ENCODE results near the gene BID. TPM values are rescaled to one million over a fixed set of nuclear protein-coding genes. Genes with fewer than 3 reads are reported as not detected.

BID gene
- total and polyA plus RNA-seq, 2 of the 4 experiments (the other 2 are of a cell fraction) = 69.5 to 240 TPM

GRCh38 chr22:17777717-17778044 lies 3.4 kb upstream of the BID start:
- Histone ChIP-seq H2AFZ (replicated peaks; ENCODE audit: low read length, poor library complexity) (no peak overlapping the region), H2BK20ac (ENCODE audit: low read depth, low read length) (no peak overlapping the region), H3K9me3 (ENCODE audit: control insufficient read depth, insufficient read depth, low read length) (no peaks in the 10 kb centered on the region), H4K8ac (ENCODE audit: low read depth in 2 of 2, low read length in 2 of 2) (no peak overlapping the region), H3K4me3 (ENCODE audit: insufficient read depth, low read depth, low read length) (no peak overlapping the region), H3K9ac (ENCODE audit: low read depth, low read length) (no peak overlapping the region), H3K27ac (ENCODE audit: insufficient read depth, low read length) (no peak overlapping the region), H2AK5ac (ENCODE audit: low read depth, low read length) (no peak overlapping the region), H2BK15ac (ENCODE audit: low read depth, low read length) (no peak overlapping the region), H3K36me3 (ENCODE audit: control insufficient read depth, insufficient read depth, low read length) (no peaks in the 10 kb centered on the region), H4K5ac (ENCODE audit: low read depth, low read length) (no peak overlapping the region), H3K23ac (ENCODE audit: low read depth, low read length) (no peak overlapping the region), H3K4ac (ENCODE audit: low read depth, low read length) (no peak overlapping the region), H3K4me2 (ENCODE audit: low read depth, low read length) (no peak overlapping the region), H3K27me3 (ENCODE audit: control insufficient read depth, insufficient read depth, low read length) (no peaks in the 10 kb centered on the region), H2BK5ac (ENCODE audit: low read depth, low read length, poor library complexity, severe bottlenecking) (no peak overlapping the region), H3K79me1 (ENCODE audit: low read depth in 1 of 2, low read length in 2 of 2) (peaks cover 3 to 12% of the 10 kb centered on the region in 2 experiments; a peak in 2 of 4 replicates), H2BK120ac (ENCODE audit: low read depth, low read length) (no peak overlapping the region), H3K4me1 (ENCODE audit: control insufficient read depth, insufficient read depth, low read length) (peaks cover 19% of the 10 kb centered on the region), H3K14ac (replicated peaks; ENCODE audit: low read depth, low read length) (no peak overlapping the region), H3K9me1 (ENCODE audit: insufficient read depth, low read length) (peaks cover 9% of the 10 kb centered on the region; the same call in 1 of the 2 replicates), H3K18ac (ENCODE audit: low read depth, low read length) (no peak overlapping the region), H4K91ac (ENCODE audit: insufficient read depth, low read depth, low read length) (no peak overlapping the region), H4K20me1 (ENCODE audit: insufficient read depth, low read length) (peaks cover 11% of the 10 kb centered on the region), H3K56ac (ENCODE audit: extremely low read depth, insufficient read depth, low read length) (no peak overlapping the region), H2AK9ac (replicated peaks; ENCODE audit: low read depth, low read length, poor library complexity) (no peak overlapping the region)
- WGBS, 2 experiments (ENCODE audit: extremely low coverage in 2 of 2, insufficient read length in 1 of 2) = 60% methylated on average over 1 of the region's 6 CpGs; no CpG with 5 or more reads in 1 of the 2 experiments
- in situ Hi-C loops (cut with MboI; ENCODE audit: low sequenced_read_pairs) (no loop called here), intact Hi-C loops (cut with micrococcal nuclease) (no loop called here), dilution Hi-C loops (cut with HindIII; ENCODE audit: low sequenced_read_pairs, unreplicated experiment) (no loop called here)
- CTCF ChIA-PET = interaction anchor here (1.0 kb wide), 1 partner anchor 220 kb away, joined by 3 read pairs; no protein-coding TSS in a partner anchor
- POLR2A ChIA-PET (ENCODE audit: unreplicated experiment) = no interaction called here
- DNase-seq (no peak), ATAC-seq (ENCODE audit: low read depth) (no peak)
- TF ChIP-seq BHLHE40 (IDR thresholded peaks at IDR 0.05; ENCODE audit: low read depth, low read length) (no peak), RFX5 (IDR thresholded peaks at IDR 0.05; ENCODE audit: low read depth, low read length) (no peak), SMC3 (IDR thresholded peaks at IDR 0.05; ENCODE audit: low read depth, low read length) (no peak), FOS (IDR thresholded peaks at IDR 0.05; ENCODE audit: low read depth, low read length) (no peak), RCOR1 (IDR thresholded peaks at IDR 0.05; ENCODE audit: insufficient replicate concordance, low read length) (no peak), CTCF (conservative IDR thresholded peaks at IDR 0.05; ENCODE audit: low read depth, low read length) (no peak), MAZ (IDR thresholded peaks at IDR 0.05; ENCODE audit: borderline replicate concordance, low read depth, low read length) (no peak), RAD21 (IDR thresholded peaks at IDR 0.05; ENCODE audit: low read length) (no peak), CEBPB (IDR thresholded peaks at IDR 0.05; ENCODE audit: low read depth, low read length) (no peak), CHD1 (IDR thresholded peaks at IDR 0.05; ENCODE audit: low read depth, low read length) (no peak), POLR2A (IDR thresholded peaks at IDR 0.05; ENCODE audit: low read depth, low read length) (no peak), MAFK (IDR thresholded peaks at IDR 0.05; ENCODE audit: low read depth, low read length) (no peak), NFE2L2 (IDR thresholded peaks at IDR 0.05; ENCODE audit: low read depth, low read length) (no peak), MXI1 (IDR thresholded peaks at IDR 0.05; ENCODE audit: borderline replicate concordance, low read depth, low read length) (no peak)
- TF ChIP-seq, protein P1, sequence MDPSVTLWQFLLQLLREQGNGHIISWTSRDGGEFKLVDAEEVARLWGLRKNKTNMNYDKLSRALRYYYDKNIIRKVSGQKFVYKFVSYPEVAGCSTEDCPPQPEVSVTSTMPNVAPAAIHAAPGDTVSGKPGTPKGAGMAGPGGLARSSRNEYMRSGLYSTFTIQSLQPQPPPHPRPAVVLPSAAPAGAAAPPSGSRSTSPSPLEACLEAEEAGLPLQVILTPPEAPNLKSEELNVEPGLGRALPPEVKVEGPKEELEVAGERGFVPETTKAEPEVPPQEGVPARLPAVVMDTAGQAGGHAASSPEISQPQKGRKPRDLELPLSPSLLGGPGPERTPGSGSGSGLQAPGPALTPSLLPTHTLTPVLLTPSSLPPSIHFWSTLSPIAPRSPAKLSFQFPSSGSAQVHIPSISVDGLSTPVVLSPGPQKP (IDR thresholded peaks at IDR 0.05; ENCODE audit: borderline replicate concordance, low read depth, low read length) = no peak
- TF ChIP-seq, protein P2, sequence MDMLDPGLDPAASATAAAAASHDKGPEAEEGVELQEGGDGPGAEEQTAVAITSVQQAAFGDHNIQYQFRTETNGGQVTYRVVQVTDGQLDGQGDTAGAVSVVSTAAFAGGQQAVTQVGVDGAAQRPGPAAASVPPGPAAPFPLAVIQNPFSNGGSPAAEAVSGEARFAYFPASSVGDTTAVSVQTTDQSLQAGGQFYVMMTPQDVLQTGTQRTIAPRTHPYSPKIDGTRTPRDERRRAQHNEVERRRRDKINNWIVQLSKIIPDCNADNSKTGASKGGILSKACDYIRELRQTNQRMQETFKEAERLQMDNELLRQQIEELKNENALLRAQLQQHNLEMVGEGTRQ (IDR thresholded peaks at IDR 0.05; ENCODE audit: low read depth, low read length) = no peak
- BruUV-seq (replicated peaks) = no TSS peak
